Measurements from ENCODE around the gene CHRNA3. TPM values are rescaled to one million over a fixed set of nuclear protein-coding genes. Genes with fewer than 3 reads are reported as not detected.

CHRNA3 gene
- total and polyA plus RNA-seq, 7 donors = 0.01 to 0.17 (median 0.05) TPM; not detected in 3

GRCh38 chr15:78645009-78645408 is 24.2 kb upstream of the CHRNA3 start:
- no peaks in the 10 kb centered on the region for H3K9me3 ChIP-seq
- peaks cover 8% of the 10 kb centered on the region for H3K4me1 ChIP-seq
- intact Hi-C loops (cut with DNase I) = no loop called here
- H3K36me3 ChIP-seq (ENCODE audit: insufficient read depth in 1 of 2, low read depth in 1 of 2) = no peaks in the 10 kb centered on the region
- no peak overlapping the region for H3K4me3 ChIP-seq
- WGBS, 3 donors = 67 to 80% (median 74%) methylated on average over 4 of the region's 4 CpGs
- DNase-seq (no peak), ATAC-seq (peak in 2 of 4 donors; percentile 45 to 51)
- TF ChIP-seq, protein P1, sequence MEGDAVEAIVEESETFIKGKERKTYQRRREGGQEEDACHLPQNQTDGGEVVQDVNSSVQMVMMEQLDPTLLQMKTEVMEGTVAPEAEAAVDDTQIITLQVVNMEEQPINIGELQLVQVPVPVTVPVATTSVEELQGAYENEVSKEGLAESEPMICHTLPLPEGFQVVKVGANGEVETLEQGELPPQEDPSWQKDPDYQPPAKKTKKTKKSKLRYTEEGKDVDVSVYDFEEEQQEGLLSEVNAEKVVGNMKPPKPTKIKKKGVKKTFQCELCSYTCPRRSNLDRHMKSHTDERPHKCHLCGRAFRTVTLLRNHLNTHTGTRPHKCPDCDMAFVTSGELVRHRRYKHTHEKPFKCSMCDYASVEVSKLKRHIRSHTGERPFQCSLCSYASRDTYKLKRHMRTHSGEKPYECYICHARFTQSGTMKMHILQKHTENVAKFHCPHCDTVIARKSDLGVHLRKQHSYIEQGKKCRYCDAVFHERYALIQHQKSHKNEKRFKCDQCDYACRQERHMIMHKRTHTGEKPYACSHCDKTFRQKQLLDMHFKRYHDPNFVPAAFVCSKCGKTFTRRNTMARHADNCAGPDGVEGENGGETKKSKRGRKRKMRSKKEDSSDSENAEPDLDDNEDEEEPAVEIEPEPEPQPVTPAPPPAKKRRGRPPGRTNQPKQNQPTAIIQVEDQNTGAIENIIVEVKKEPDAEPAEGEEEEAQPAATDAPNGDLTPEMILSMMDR (IDR thresholded peaks at IDR 0.05) = no peak
- H3K27ac ChIP-seq = no peak overlapping the region
- peaks cover 0 to 11% (median 0%) of the 10 kb centered on the region in 3 donors for H3K27me3 ChIP-seq (ENCODE audit: insufficient read depth in 3 of 3, low read length in 2 of 3)

- no peak overlapping the region for H3K4me3 ChIP-seq
- intact Hi-C loops (cut with DNase I) = no loop called here
- TF ChIP-seq, protein P1 (IDR thresholded peaks at IDR 0.05) = no peak
- no peaks in the 10 kb centered on the region for H3K36me3 ChIP-seq (ENCODE audit: insufficient read depth in 1 of 2, low read depth in 1 of 2)
- no peak for ATAC-seq
- DNase-seq = no peak
- peaks cover 0 to 15% (median 3%) of the 10 kb centered on the region in 3 donors for H3K27me3 ChIP-seq (ENCODE audit: insufficient read depth in 3 of 3, low read length in 2 of 3)
- H3K4me1 ChIP-seq = peaks cover 8% of the 10 kb centered on the region
- WGBS, 3 donors = 49 to 65% (median 55%) methylated on average over 5 of the region's 5 CpGs
- H3K27ac ChIP-seq = no peak overlapping the region
- H3K9me3 ChIP-seq = no peaks in the 10 kb centered on the region
Observed at GRCh38 chr15:78642331-78642730, 21.5 kb upstream of the CHRNA3 start.

GRCh38 chr15:78641749-78642275 is 21.0 kb upstream of the CHRNA3 start:
- no peaks in the 10 kb centered on the region for H3K36me3 ChIP-seq (ENCODE audit: insufficient read depth in 1 of 2, low read depth in 1 of 2)
- 78% methylated on average over 11 of the region's 11 CpGs for WGBS, 3 donors
- H3K4me1 ChIP-seq = peaks cover 8% of the 10 kb centered on the region
- no peaks in the 10 kb centered on the region for H3K9me3 ChIP-seq
- no peak overlapping the region for H3K27ac ChIP-seq
- no peak for ATAC-seq
- DNase-seq = no peak
- H3K27me3 ChIP-seq (ENCODE audit: insufficient read depth in 3 of 3, low read length in 2 of 3) = peaks cover 0 to 15% (median 4%) of the 10 kb centered on the region in 3 donors
- intact Hi-C loops (cut with DNase I) = no loop called here
- TF ChIP-seq, protein P1 (IDR thresholded peaks at IDR 0.05) = no peak
- no peak overlapping the region for H3K4me3 ChIP-seq

- H3K4me1 ChIP-seq = peaks cover 8% of the 10 kb centered on the region
- intact Hi-C loops (cut with DNase I) = no loop called here
- TF ChIP-seq, protein P1 (IDR thresholded peaks at IDR 0.05) = no peak
- peak within 1 kb of the TSS; percentile 61 for H3K4me3 ChIP-seq
- H3K9me3 ChIP-seq = no peaks in the 10 kb centered on the region
- H3K27me3 ChIP-seq (ENCODE audit: insufficient read depth in 3 of 3, low read length in 2 of 3) = peaks cover 0 to 15% (median 4%) of the 10 kb centered on the region in 3 donors
- 20 to 32% (median 24%) methylated on average over 21 to 47 of the region's 47 CpGs for WGBS, 3 donors
- H3K36me3 ChIP-seq (ENCODE audit: insufficient read depth in 1 of 2, low read depth in 1 of 2) = no peaks in the 10 kb centered on the region
- DNase-seq (no peak), ATAC-seq (peak; percentile 40 to 63 (median 50))
- no peak within 1 kb of the TSS for H3K27ac ChIP-seq
Observed at GRCh38 chr15:78641102-78641748, 20.4 kb upstream of the CHRNA3 start, which contains the start of gene CHRNB4. TSS of gene CHRNB4 (minus strand) at chr15:78641210. CDS start at chr15:78641133, 77 bp downstream.
